Duodenal mucosa (tissue), 2 donors: Measurements from ENCODE around the gene GLIS1.

ENCODE experiments used
- H3K27ac ChIP-seq: one replicate; pipeline ENCODE4 v1.7.0; 2013; ENCODE audit warnings: low read depth, low read length
- H3K27me3 ChIP-seq, 2 donors: one replicate each; pipeline ENCODE4 v1.7.0; 2013; ENCODE audit warnings: low read length in 2 of 2, control low read depth in 1 of 2; ENCODE audit not compliant: insufficient read depth in 2 of 2, control insufficient read depth in 1 of 2
- H3K36me3 ChIP-seq, 2 donors: one replicate each; pipeline ENCODE4 v1.7.0; 2013; ENCODE audit warnings: low read length in 2 of 2, control low read depth in 1 of 2; ENCODE audit not compliant: insufficient read depth in 2 of 2, control insufficient read depth in 1 of 2
- H3K4me1 ChIP-seq, 2 donors: one replicate each; pipeline ENCODE4 v1.7.0; 2013; ENCODE audit warnings: low read length in 2 of 2, control low read depth in 1 of 2; ENCODE audit not compliant: insufficient read depth in 2 of 2, control insufficient read depth in 1 of 2
- H3K4me3 ChIP-seq, 2 donors: one replicate each; pipeline ENCODE4 v1.7.0; 2013; ENCODE audit warnings: low read length in 2 of 2, low read depth in 1 of 2
- H3K9ac ChIP-seq, 2 donors: one replicate each; pipeline ENCODE4 v1.7.0; 2013; ENCODE audit warnings: low read length in 2 of 2, low read depth in 1 of 2
- H3K9me3 ChIP-seq, 2 donors: one replicate each; pipeline ENCODE4 v1.7.0; 2013; ENCODE audit warnings: low read length in 2 of 2, control low read depth in 1 of 2; ENCODE audit not compliant: control insufficient read depth in 1 of 2

Gene GLIS1

GRCh38 chr1:53495633-53496345, 243.2 kb downstream of the GLIS1 start:
- no peaks in the 10 kb centered on the region for H3K36me3 ChIP-seq
- H3K27ac ChIP-seq, result no peak overlapping the region
- no peak overlapping the region for H3K4me3 ChIP-seq
- H3K9ac ChIP-seq, result no peak overlapping the region
- no peaks in the 10 kb centered on the region for H3K27me3 ChIP-seq
- no peaks in the 10 kb centered on the region for H3K9me3 ChIP-seq
- no peaks in the 10 kb centered on the region for H3K4me1 ChIP-seq

GRCh38 chr1:53490351-53490750, 248.6 kb downstream of the GLIS1 start:
- Histone ChIP-seq H3K27ac (no peak overlapping the region), H3K4me3 (no peak overlapping the region), H3K36me3 (no peaks in the 10 kb centered on the region), H3K9me3 (no peaks in the 10 kb centered on the region), H3K27me3 (peaks cover 7 to 14% of the 10 kb centered on the region in 2 donors), H3K4me1 (no peaks in the 10 kb centered on the region), H3K9ac (no peak overlapping the region)

- no peaks in the 10 kb centered on the region for H3K4me1 ChIP-seq
- H3K4me3 ChIP-seq, result no peak overlapping the region
- no peak overlapping the region for H3K9ac ChIP-seq
- no peaks in the 10 kb centered on the region for H3K9me3 ChIP-seq
- H3K27ac ChIP-seq, result no peak overlapping the region
- no peaks in the 10 kb centered on the region for H3K36me3 ChIP-seq
- peaks cover 7 to 14% of the 10 kb centered on the region in 2 donors for H3K27me3 ChIP-seq
Observed at GRCh38 chr1:53486395-53487026, 252.5 kb downstream of the GLIS1 start.

GRCh38 chr1:53485478-53486394, 253.2 kb downstream of the GLIS1 start:
- Histone ChIP-seq H3K27me3 (peaks cover 7 to 14% of the 10 kb centered on the region in 2 donors), H3K27ac (no peak overlapping the region), H3K4me1 (no peaks in the 10 kb centered on the region), H3K9ac (no peak overlapping the region), H3K4me3 (no peak overlapping the region), H3K36me3 (no peaks in the 10 kb centered on the region), H3K9me3 (no peaks in the 10 kb centered on the region)

DNA sequence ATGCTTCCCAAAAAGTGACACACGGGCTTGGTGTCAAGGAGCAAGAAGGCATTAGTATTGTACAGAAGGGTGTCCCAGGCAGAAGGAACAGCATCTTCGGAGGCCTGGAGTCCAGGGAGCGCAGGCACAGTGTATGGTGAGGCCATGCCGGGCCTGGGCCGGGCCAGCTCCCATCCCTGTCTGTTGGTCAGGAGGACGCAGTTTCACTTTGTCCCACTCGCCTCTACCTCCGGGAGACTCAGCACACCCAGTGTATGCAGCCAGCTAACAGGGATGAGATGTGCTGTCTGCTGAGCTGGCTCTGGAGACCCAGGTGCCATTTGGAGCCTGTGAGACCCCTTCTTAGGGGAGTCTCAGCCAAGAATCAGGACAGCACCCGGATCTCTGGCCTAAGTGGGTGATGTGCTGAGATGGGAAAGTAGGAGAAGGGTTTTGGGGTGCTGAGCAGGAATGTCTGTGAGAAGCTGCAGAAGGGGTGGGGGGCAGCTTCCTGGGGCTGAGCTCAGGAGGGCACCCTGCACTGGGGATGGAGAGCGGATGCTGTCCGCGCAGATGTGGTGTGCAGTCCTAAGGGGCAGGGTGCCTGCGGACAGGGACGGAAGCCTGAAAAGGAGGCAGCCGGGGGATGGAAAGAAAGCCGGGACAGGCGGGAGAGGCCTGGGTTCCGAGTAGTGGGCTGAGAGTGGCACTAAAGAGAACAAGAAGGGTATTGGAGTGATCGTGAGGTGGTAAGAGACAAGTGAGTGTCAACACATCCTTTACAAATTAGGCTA, 254.1 kb downstream of the GLIS1 start:
- Histone ChIP-seq H3K9ac (no peak overlapping the region), H3K27me3 (peaks cover 7 to 14% of the 10 kb centered on the region in 2 donors), H3K27ac (no peak overlapping the region), H3K4me1 (no peaks in the 10 kb centered on the region), H3K36me3 (no peaks in the 10 kb centered on the region), H3K4me3 (no peak overlapping the region), H3K9me3 (no peaks in the 10 kb centered on the region)

DNA sequence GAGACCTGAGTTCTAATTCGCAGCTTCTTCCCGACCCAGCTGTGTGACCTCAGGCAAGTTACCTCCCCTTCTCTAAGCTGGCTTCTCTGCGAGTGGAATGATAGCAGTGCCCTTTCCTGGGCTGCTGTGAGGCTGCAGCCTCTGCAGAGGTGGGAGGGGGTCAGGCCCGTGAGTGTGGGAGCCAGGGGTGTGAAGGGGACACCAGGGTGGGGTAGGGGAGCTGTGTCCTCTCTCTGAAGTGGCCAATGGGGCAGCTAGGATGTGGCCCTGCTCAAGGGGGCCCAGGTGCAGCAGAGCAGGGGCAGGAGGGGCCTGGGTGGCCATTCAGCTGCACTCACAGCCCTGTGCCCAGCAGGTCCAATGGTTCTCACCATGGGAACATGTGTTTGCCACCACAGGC, 255.3 kb downstream of the GLIS1 start:
- Histone ChIP-seq H3K27ac (no peak overlapping the region), H3K36me3 (no peaks in the 10 kb centered on the region), H3K27me3 (peaks cover 7 to 14% of the 10 kb centered on the region in 2 donors), H3K4me3 (no peak overlapping the region), H3K4me1 (no peaks in the 10 kb centered on the region), H3K9ac (no peak overlapping the region), H3K9me3 (no peaks in the 10 kb centered on the region)

DNA sequence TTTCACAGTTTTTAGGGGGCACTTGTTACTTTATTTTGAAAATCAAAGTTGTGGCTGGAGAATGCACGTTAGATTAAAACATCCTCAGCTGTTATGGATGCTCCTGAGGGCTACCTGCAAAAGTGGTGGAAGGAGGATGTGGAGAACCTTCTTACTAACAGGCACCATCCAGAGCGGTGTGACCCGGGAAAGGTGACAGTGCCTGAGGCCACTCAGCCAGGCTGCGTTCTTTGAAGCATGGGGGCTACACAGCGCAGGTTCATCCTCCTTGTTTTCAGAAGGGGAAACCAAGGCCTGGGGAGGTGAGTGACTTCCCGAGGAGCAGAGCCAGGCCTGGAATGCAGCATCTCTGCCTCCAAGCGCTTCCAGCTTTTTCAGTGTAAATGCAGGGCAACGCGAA, 255.8 kb downstream of the GLIS1 start:
- Histone ChIP-seq H3K36me3 (no peaks in the 10 kb centered on the region), H3K9ac (no peak overlapping the region), H3K27ac (no peak overlapping the region)

GRCh38 chr1:53482441-53483153, 256.4 kb downstream of the GLIS1 start:
- H3K9ac ChIP-seq, result no peak overlapping the region
- H3K9me3 ChIP-seq, result no peaks in the 10 kb centered on the region
- H3K4me1 ChIP-seq, result no peaks in the 10 kb centered on the region
- no peak overlapping the region for H3K27ac ChIP-seq
- H3K27me3 ChIP-seq, result peaks cover 7 to 13% of the 10 kb centered on the region in 2 donors
- H3K4me3 ChIP-seq, result no peak overlapping the region
- no peaks in the 10 kb centered on the region for H3K36me3 ChIP-seq

More for the DNA sequence above, 255.8 kb downstream of the GLIS1 start:
- H3K4me3 ChIP-seq, result no peak overlapping the region
- H3K27me3 ChIP-seq, result peaks cover 7 to 14% of the 10 kb centered on the region in 2 donors
- H3K4me1 ChIP-seq, result no peaks in the 10 kb centered on the region
- no peaks in the 10 kb centered on the region for H3K9me3 ChIP-seq

DNA sequence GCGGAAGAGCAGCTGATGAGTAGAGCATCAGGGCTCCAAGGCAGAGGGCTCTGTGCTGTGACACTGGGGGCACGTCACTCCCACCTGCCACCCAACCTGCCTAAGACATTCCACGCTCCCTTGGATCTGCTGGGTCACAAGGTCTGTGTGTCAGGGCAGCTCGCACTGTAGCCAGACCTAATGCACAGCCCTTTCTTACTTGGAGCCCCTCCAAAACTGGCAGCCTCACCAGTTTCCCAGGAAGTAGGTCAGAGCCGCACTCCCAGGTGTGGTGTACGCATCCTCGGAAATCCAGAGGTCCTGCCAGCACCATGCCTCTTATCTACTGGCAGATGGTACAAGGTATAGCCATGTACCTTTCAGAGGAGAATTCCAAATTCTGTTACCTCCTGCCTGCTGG, 257.5 kb downstream of the GLIS1 start:
- Histone ChIP-seq H3K27ac (no peak overlapping the region), H3K36me3 (no peaks in the 10 kb centered on the region), H3K27me3 (peaks cover 4 to 7% of the 10 kb centered on the region in 2 donors), H3K9me3 (no peaks in the 10 kb centered on the region), H3K4me3 (no peak overlapping the region), H3K9ac (no peak overlapping the region), H3K4me1 (no peaks in the 10 kb centered on the region)
